ENCODE measurements around the gene FOXJ2. TPM values are rescaled to one million over a fixed set of nuclear protein-coding genes. Genes with fewer than 3 reads are reported as not detected.
"Not testable (repeated sequence)": the region's sequence is repeated elsewhere in the genome, so short reads cannot be mapped to it uniquely, and the experiment has no call there.

Gene FOXJ2
- total and polyA plus RNA-seq, 2 donors from 2014 or later, result 4.4 to 17.0 TPM

GRCh38 chr12:8087666-8088065 lies 55.1 kb downstream of the FOXJ2 start:
- TF ChIP-seq CTCF (IDR thresholded peaks at IDR 0.05; ENCODE audit: borderline replicate concordance, extremely low read depth, insufficient read depth), result no peak
- FAIRE-seq (no peak), DNase-seq (no peak)
- Histone ChIP-seq H3K27me3 (ENCODE audit: control insufficient read depth, insufficient read depth, low read length) (no peaks in the 10 kb centered on the region), H3K9me3 (ENCODE audit: control insufficient read depth in 2 of 3, insufficient read depth in 1 of 3, low read length in 3 of 3) (no peaks in the 10 kb centered on the region), H3K4me3 (ENCODE audit: low read length in 3 of 3) (no peak overlapping the region), H3K9ac (ENCODE audit: low read length in 3 of 3) (no peak overlapping the region), H3K36me3 (ENCODE audit: control insufficient read depth in 2 of 3, insufficient read depth in 3 of 3, low read length in 3 of 3) (peaks cover 3 to 31% (median 15%) of the 10 kb centered on the region in 3 donors), H3K4me1 (ENCODE audit: control insufficient read depth in 2 of 3, insufficient read depth in 2 of 3, low read depth in 1 of 3, low read length in 3 of 3) (peaks cover 0 to 2% (median 2%) of the 10 kb centered on the region in 3 donors), H3K27ac (ENCODE audit: low read depth in 2 of 2, low read length in 2 of 2) (no peak overlapping the region)
- intact Hi-C loops (cut with DNase I), result no loop called here

GRCh38 chr12:8088574-8088973 lies 56.1 kb downstream of the FOXJ2 start:
- Histone ChIP-seq H3K9me3 (ENCODE audit: control insufficient read depth in 2 of 3, insufficient read depth in 1 of 3, low read length in 3 of 3) (no peaks in the 10 kb centered on the region), H3K4me3 (ENCODE audit: low read length in 3 of 3) (no peak overlapping the region), H3K36me3 (ENCODE audit: control insufficient read depth in 2 of 3, insufficient read depth in 3 of 3, low read length in 3 of 3) (peaks cover 3 to 39% (median 18%) of the 10 kb centered on the region in 3 donors), H3K27ac (ENCODE audit: low read depth in 2 of 2, low read length in 2 of 2) (no peak overlapping the region), H3K9ac (ENCODE audit: low read length in 3 of 3) (no peak overlapping the region), H3K27me3 (ENCODE audit: control insufficient read depth, insufficient read depth, low read length) (no peaks in the 10 kb centered on the region), H3K4me1 (ENCODE audit: control insufficient read depth in 2 of 3, insufficient read depth in 2 of 3, low read depth in 1 of 3, low read length in 3 of 3) (peaks cover 0 to 2% (median 0%) of the 10 kb centered on the region in 3 donors)
- no peak for TF ChIP-seq CTCF (IDR thresholded peaks at IDR 0.05; ENCODE audit: borderline replicate concordance, extremely low read depth, insufficient read depth)
- FAIRE-seq (no peak), DNase-seq (no peak)
- intact Hi-C loops (cut with DNase I), result no loop called here

- H3K27me3 ChIP-seq (ENCODE audit: control insufficient read depth, insufficient read depth, low read length); H3K4me3 ChIP-seq (ENCODE audit: low read length in 3 of 3); DNase-seq; FAIRE-seq; H3K9me3 ChIP-seq (ENCODE audit: control insufficient read depth in 2 of 3, insufficient read depth in 1 of 3, low read length in 3 of 3); H3K27ac ChIP-seq (ENCODE audit: low read depth in 2 of 2, low read length in 2 of 2); H3K4me1 ChIP-seq (ENCODE audit: control insufficient read depth in 2 of 3, insufficient read depth in 2 of 3, low read depth in 1 of 3, low read length in 3 of 3); intact Hi-C loops (cut with DNase I); H3K9ac ChIP-seq (ENCODE audit: low read length in 3 of 3): not testable (repeated sequence)
- H3K36me3 ChIP-seq (ENCODE audit: control insufficient read depth in 2 of 3, insufficient read depth in 3 of 3, low read length in 3 of 3), result peaks cover 4 to 40% (median 22%) of the 10 kb centered on the region in 3 donors
Observed at GRCh38 chr12:8089277-8089676, 56.8 kb downstream of the FOXJ2 start.

GRCh38 chr12:8089716-8090115 lies 57.2 kb downstream of the FOXJ2 start:
- intact Hi-C loops (cut with DNase I), result no loop called here
- Histone ChIP-seq H3K9ac (ENCODE audit: low read length in 3 of 3) (no peak overlapping the region), H3K27me3 (ENCODE audit: control insufficient read depth, insufficient read depth, low read length) (no peaks in the 10 kb centered on the region), H3K9me3 (ENCODE audit: control insufficient read depth in 2 of 3, insufficient read depth in 1 of 3, low read length in 3 of 3) (no peaks in the 10 kb centered on the region), H3K4me1 (ENCODE audit: control insufficient read depth in 2 of 3, insufficient read depth in 2 of 3, low read depth in 1 of 3, low read length in 3 of 3) (no peaks in the 10 kb centered on the region), H3K4me3 (ENCODE audit: low read length in 3 of 3) (no peak overlapping the region), H3K27ac (ENCODE audit: low read depth in 2 of 2, low read length in 2 of 2) (no peak overlapping the region), H3K36me3 (ENCODE audit: control insufficient read depth in 2 of 3, insufficient read depth in 3 of 3, low read length in 3 of 3) (peaks cover 8 to 44% (median 26%) of the 10 kb centered on the region in 3 donors)
- DNase-seq (no peak), FAIRE-seq (no peak)
- no peak for TF ChIP-seq CTCF (IDR thresholded peaks at IDR 0.05; ENCODE audit: borderline replicate concordance, extremely low read depth, insufficient read depth)

Data from kidney (tissue), 14 donors.